Keratinocyte (primary cell): ENCODE measurements around the gene DBF4B. TPM values are rescaled to one million over a fixed set of nuclear protein-coding genes. Genes with fewer than 3 reads are reported as not detected.

Experiments
- DNase-seq: peaks from one replicate; pipeline ENCODE4 v3.0.0-alpha.2; 2011; ENCODE audit warnings: low read depth, missing footprints, low spot score
- FAIRE-seq: peaks from 2 replicates; lab custom pipeline; 2011; peaks lifted over from hg19 to GRCh38; lab: Jason Lieb, UNC
- H2AFZ ChIP-seq: 2 replicates; pipeline ENCODE4 v1.6.0; 2012; ENCODE audit warnings: low read length, control low read depth, inconsistent platforms; ENCODE audit not compliant: control insufficient read depth
- H3K27ac ChIP-seq: 2 replicates; pipeline ENCODE4 v1.5.1; 2011; ENCODE audit warnings: low read length; ENCODE audit not compliant: control insufficient read depth, insufficient read depth
- H3K27me3 ChIP-seq: 3 replicates; pipeline ENCODE4 v1.6.0; 2011; ENCODE audit warnings: low read length; ENCODE audit not compliant: control insufficient read depth, insufficient read depth; ENCODE audit errors: extremely low read depth
- H3K36me3 ChIP-seq, 2 experiments: 2 replicates in 1 of 2; 3 replicates in 1 of 2; pipeline ENCODE4 v1.5.1; 2011; ENCODE audit warnings: low read length in 2 of 2, mild to moderate bottlenecking in 1 of 2; ENCODE audit not compliant: control insufficient read depth in 2 of 2, insufficient read depth in 2 of 2; ENCODE audit errors: extremely low read depth in 1 of 2
- H3K4me1 ChIP-seq: 3 replicates; pipeline ENCODE4 v1.5.1; 2011; ENCODE audit warnings: low read length; ENCODE audit not compliant: control insufficient read depth, insufficient read depth; ENCODE audit errors: extremely low read depth
- H3K4me2 ChIP-seq: 3 replicates; pipeline ENCODE4 v1.6.0; 2011; ENCODE audit warnings: low read depth, low read length; ENCODE audit not compliant: control insufficient read depth, insufficient read depth; ENCODE audit errors: extremely low read depth
- H3K4me3 ChIP-seq, 3 experiments: fragments of 200-600 bp in 1 of 3; sonication (generic) in 1 of 3; 2 replicates in 2 of 3; 3 replicates in 1 of 3; pipeline ENCODE4 v1.5.1; 2011 to 2016; ENCODE audit warnings: low read length in 3 of 3, mild to moderate bottlenecking in 3 of 3, control low read depth in 2 of 3, inconsistent platforms in 1 of 3, low read depth in 1 of 3, mixed read lengths in 1 of 3, mixed run types in 1 of 3, moderate library complexity in 1 of 3; ENCODE audit not compliant: control insufficient read depth in 2 of 3, insufficient read depth in 2 of 3; ENCODE audit errors: extremely low read depth in 1 of 3
- H3K79me2 ChIP-seq: 2 replicates; pipeline ENCODE4 v1.6.0; 2012; ENCODE audit warnings: low read length; ENCODE audit not compliant: control insufficient read depth, insufficient read depth
- H3K9ac ChIP-seq: 3 replicates; pipeline ENCODE4 v1.6.0; 2011; ENCODE audit warnings: low read length; ENCODE audit not compliant: control insufficient read depth, insufficient read depth; ENCODE audit errors: extremely low read depth
- H3K9me1 ChIP-seq: 3 replicates; pipeline ENCODE4 v1.6.0; 2011; ENCODE audit warnings: low read length; ENCODE audit not compliant: control insufficient read depth, insufficient read depth; ENCODE audit errors: extremely low read depth
- H3K9me3 ChIP-seq: 2 replicates; pipeline ENCODE4 v1.5.1; 2012; ENCODE audit warnings: low read depth, low read length; ENCODE audit not compliant: control insufficient read depth
- H4K20me1 ChIP-seq: 3 replicates; pipeline ENCODE4 v1.6.0; 2011; ENCODE audit warnings: low read length; ENCODE audit not compliant: control insufficient read depth, insufficient read depth; ENCODE audit errors: extremely low read depth
- EZH2 ChIP-seq: IDR thresholded peaks from one replicate; pipeline ENCODE4 v1.6.1; 2012; ENCODE audit warnings: inconsistent platforms, mild to moderate bottlenecking, low read length, moderate library complexity
- dilution Hi-C: fragments of 300-500 bp; cut with MboI; formaldehyde crosslinking; loops from one replicate; pipeline ENCODE4 v1.7.0; 2020; ENCODE audit warnings: low sequenced_read_pairs; ENCODE audit not compliant: extremely low pct_ligation_motif_present
- polyA plus RNA-seq, 5 experiments: library from polyadenylated mRNA; depleted of rRNA in 3 of 5; stranded (reverse) in 3 of 5; stranded (forward) in 1 of 5; unstranded in 1 of 5; fragments of >200 nt; gene quantifications; 1 replicate in 1 of 5; 2 replicates in 3 of 5; 3 replicates in 1 of 5; pipeline versions ENCODE4 v1.2.1 to v1.2.3, GENCODE V29; 2011 to 2012; ENCODE audit warnings: missing spikeins in 2 of 5, low read depth in 1 of 5, low replicate concordance in 1 of 5
- TF ChIP-seq, protein P1 (sequence below), 3 experiments: IDR thresholded peaks in 1 of 3; conservative IDR thresholded peaks in 1 of 3; optimal IDR thresholded peaks in 1 of 3; 2 replicates in 2 of 3; 3 replicates in 1 of 3; pipeline versions ENCODE3 to v1.5.1; 2011; ENCODE audit warnings: low read length in 3 of 3, mild to moderate bottlenecking in 3 of 3, moderate library complexity in 2 of 3, control low read depth in 1 of 3, inconsistent platforms in 1 of 3; ENCODE audit not compliant: insufficient read depth in 2 of 3; ENCODE audit errors: extremely low read depth in 1 of 3

Gene DBF4B
- polyA plus RNA-seq, 1 donor (not counting 4 experiments of a cell fraction or from before 2014, with no cell fraction given), result 4.0 TPM

GRCh38 chr17:44761932-44762810, 53.7 kb downstream of the DBF4B start:
- FAIRE-seq (no peak), DNase-seq (no peak)
- no peaks in the 10 kb centered on the region for H3K36me3 ChIP-seq
- no peak overlapping the region for H3K4me2 ChIP-seq
- no peak overlapping the region for H3K27ac ChIP-seq
- H3K27me3 ChIP-seq, result peaks cover 43% of the 10 kb centered on the region
- no peaks in the 10 kb centered on the region for H3K9me3 ChIP-seq
- TF ChIP-seq EZH2, result no peak
- TF ChIP-seq, protein P1, sequence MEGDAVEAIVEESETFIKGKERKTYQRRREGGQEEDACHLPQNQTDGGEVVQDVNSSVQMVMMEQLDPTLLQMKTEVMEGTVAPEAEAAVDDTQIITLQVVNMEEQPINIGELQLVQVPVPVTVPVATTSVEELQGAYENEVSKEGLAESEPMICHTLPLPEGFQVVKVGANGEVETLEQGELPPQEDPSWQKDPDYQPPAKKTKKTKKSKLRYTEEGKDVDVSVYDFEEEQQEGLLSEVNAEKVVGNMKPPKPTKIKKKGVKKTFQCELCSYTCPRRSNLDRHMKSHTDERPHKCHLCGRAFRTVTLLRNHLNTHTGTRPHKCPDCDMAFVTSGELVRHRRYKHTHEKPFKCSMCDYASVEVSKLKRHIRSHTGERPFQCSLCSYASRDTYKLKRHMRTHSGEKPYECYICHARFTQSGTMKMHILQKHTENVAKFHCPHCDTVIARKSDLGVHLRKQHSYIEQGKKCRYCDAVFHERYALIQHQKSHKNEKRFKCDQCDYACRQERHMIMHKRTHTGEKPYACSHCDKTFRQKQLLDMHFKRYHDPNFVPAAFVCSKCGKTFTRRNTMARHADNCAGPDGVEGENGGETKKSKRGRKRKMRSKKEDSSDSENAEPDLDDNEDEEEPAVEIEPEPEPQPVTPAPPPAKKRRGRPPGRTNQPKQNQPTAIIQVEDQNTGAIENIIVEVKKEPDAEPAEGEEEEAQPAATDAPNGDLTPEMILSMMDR (optimal IDR thresholded peaks at IDR 0.05 in 1 of 3, IDR thresholded peaks at IDR 0.05 in 1 of 3, conservative IDR thresholded peaks at IDR 0.05 in 1 of 3; ENCODE audit: extremely low read depth in 1 of 3, insufficient read depth in 2 of 3, low read length in 3 of 3), result no peak
- H2AFZ ChIP-seq, result no peak overlapping the region
- no peaks in the 10 kb centered on the region for H3K4me1 ChIP-seq
- dilution Hi-C loops, result no loop called here
- H4K20me1 ChIP-seq, result no peaks in the 10 kb centered on the region
- H3K9me1 ChIP-seq, result no peaks in the 10 kb centered on the region
- no peak overlapping the region for H3K9ac ChIP-seq
- H3K4me3 ChIP-seq, result no peak overlapping the region
- no peaks in the 10 kb centered on the region for H3K79me2 ChIP-seq

- Histone ChIP-seq H3K36me3 (no peaks in the 10 kb centered on the region), H3K9ac (no peak overlapping the region), H3K4me3 (no peak overlapping the region), H2AFZ (no peak overlapping the region), H3K79me2 (no peaks in the 10 kb centered on the region), H3K9me3 (no peaks in the 10 kb centered on the region), H3K27ac (no peak overlapping the region), H3K4me1 (no peaks in the 10 kb centered on the region), H3K27me3 (peaks cover 37% of the 10 kb centered on the region), H4K20me1 (no peaks in the 10 kb centered on the region), H3K4me2 (no peak overlapping the region), H3K9me1 (no peaks in the 10 kb centered on the region)
- dilution Hi-C loops, result no loop called here
- TF ChIP-seq, protein P1 (optimal IDR thresholded peaks at IDR 0.05 in 1 of 3, IDR thresholded peaks at IDR 0.05 in 1 of 3, conservative IDR thresholded peaks at IDR 0.05 in 1 of 3; ENCODE audit: extremely low read depth in 1 of 3, insufficient read depth in 2 of 3, low read length in 3 of 3), result no peak
- no peak for TF ChIP-seq EZH2
- DNase-seq, result no peak
- no peak for FAIRE-seq
These were observed 54.7 kb downstream of the DBF4B start for GRCh38 chr17:44763170-44763569.
